ENCODE data around the gene MIAT. TPM values are rescaled to one million over a fixed set of nuclear protein-coding genes. Genes with fewer than 3 reads are reported as not detected.

The MIAT gene
- total and polyA plus RNA-seq, 2 of the 13 experiments (the other 11 are each of a cell fraction or from before 2014, with no cell fraction given) = 0.04 TPM; not detected in 1

- no peaks in the 10 kb centered on the region for H3K79me2 ChIP-seq (ENCODE audit: insufficient read depth, low read length)
- H3K4me1 ChIP-seq (ENCODE audit: insufficient read depth, low read length) = no peaks in the 10 kb centered on the region
- no peak for DNase-seq (ENCODE audit: low spot score)
- WGBS (ENCODE audit: low lambda C conversion rate) = 5% methylated on average over 4 of the region's 7 CpGs
- H3K9me3 ChIP-seq (ENCODE audit: low read length) = no peaks in the 10 kb centered on the region
- no peak within 1 kb of the TSS for H3K4me3 ChIP-seq (replicated peaks in 1 of 3; ENCODE audit: insufficient read depth in 1 of 3, low read depth in 2 of 3, low read length in 3 of 3)
- ChIA-PET CTCF (ENCODE audit: low intra/inter-chr PET ratio, low total read pairs) (no interaction called here), POLR2A (no interaction called here)
- in situ Hi-C loops (cut with HindIII; ENCODE audit: extremely low pct_ligation_motif_present, low pct_unique_long_range_greater_than_20kb) = no loop called here
- H4K20me1 ChIP-seq (ENCODE audit: insufficient read depth, low read length) = no peaks in the 10 kb centered on the region
- no peak for ATAC-seq
- no TSS peak for BruUV-seq (replicated peaks)
- no peak within 1 kb of the TSS for H2AFZ ChIP-seq (ENCODE audit: low read length)
- TF ChIP-seq ZFYVE20 (CRISPR knock-in tag; IDR thresholded peaks at IDR 0.05; ENCODE audit: borderline replicate concordance, low read depth) (no peak), ZBTB33 (CRISPR knock-in tag; IDR thresholded peaks at IDR 0.05) (no peak), ZNF430 (CRISPR knock-in tag; IDR thresholded peaks at IDR 0.05) (no peak), GLI4 (CRISPR knock-in tag; IDR thresholded peaks at IDR 0.05; ENCODE audit: borderline replicate concordance) (no peak), RCOR2 (CRISPR knock-in tag; IDR thresholded peaks at IDR 0.05) (no peak), ZNF660 (CRISPR knock-in tag; IDR thresholded peaks at IDR 0.05; ENCODE audit: borderline replicate concordance, low read depth) (no peak), ZNF567 (CRISPR knock-in tag; IDR thresholded peaks at IDR 0.05; ENCODE audit: borderline replicate concordance) (no peak), ZBTB3 (CRISPR knock-in tag; IDR thresholded peaks at IDR 0.05; ENCODE audit: borderline replicate concordance, low read depth) (no peak), SIX4 (CRISPR knock-in tag; IDR thresholded peaks at IDR 0.05) (no peak), MIXL1 (CRISPR knock-in tag; IDR thresholded peaks at IDR 0.05) (no peak), RARA (CRISPR knock-in tag; IDR thresholded peaks at IDR 0.05) (no peak), ATM (IDR thresholded peaks at IDR 0.05; ENCODE audit: borderline replicate concordance) (no peak), NFATC3 (CRISPR knock-in tag; IDR thresholded peaks at IDR 0.05) (no peak), PREB (CRISPR knock-in tag; IDR thresholded peaks at IDR 0.05) (no peak), KDM2A (CRISPR knock-in tag; IDR thresholded peaks at IDR 0.05; ENCODE audit: borderline replicate concordance, low read depth) (no peak), ZNF609 (CRISPR knock-in tag; IDR thresholded peaks at IDR 0.05; ENCODE audit: borderline replicate concordance) (no peak)
- H3K9ac ChIP-seq (ENCODE audit: insufficient read depth, low read depth, low read length) = no peak within 1 kb of the TSS
- H3K27ac ChIP-seq (ENCODE audit: extremely low read length, insufficient read depth, low read length) = no peak within 1 kb of the TSS
- H3K4me2 ChIP-seq (ENCODE audit: low read depth, low read length) = no peak within 1 kb of the TSS
- intact Hi-C loops (cut with micrococcal nuclease; ENCODE audit: unreplicated experiment) = no loop called here
- H3K27me3 ChIP-seq (ENCODE audit: control insufficient read depth in 1 of 2, insufficient read depth in 2 of 2, low read length in 2 of 2) = peaks cover 2 to 21% of the 10 kb centered on the region in 2 experiments; a peak in 2 of 5 replicates
- H3K36me3 ChIP-seq (replicated peaks in 1 of 2; ENCODE audit: control insufficient read depth in 1 of 2, insufficient read depth in 2 of 2, low read length in 2 of 2) = no peaks in the 10 kb centered on the region
- no peak for FAIRE-seq
Observed at GRCh38 chr22:26621663-26622062, 35.7 kb upstream of the MIAT start, which contains the start of gene CRYBA4. TSS of gene CRYBA4 (plus strand) at chr22:26621963. CDS start at chr22:26622597, 634 bp downstream.
